MCF 10A (cell line): ENCODE results near the gene ZNF76. TPM values are rescaled to one million over a fixed set of nuclear protein-coding genes. Genes with fewer than 3 reads are reported as not detected.

Experiments used
- BruUV-seq: library from RNA; stranded (reverse); fragments of 400-500 nt; replicated peaks from 2 replicates; lab custom pipeline; 2021; lab: Mats Ljungman, UMichigan
- CTCF ChIA-PET: fragments of 300-600 bp; sonication (Branson Sonifier 250); formaldehyde crosslinking; extraction: SDS; loops from one replicate; lab custom pipeline; 2021; ENCODE audit warnings: antibody characterized with exemption, inconsistent platforms; lab: Yijun Ruan, JAX
- POLR2A ChIA-PET: fragments of 300-600, 350-650 bp; sonication (Branson Sonifier 250); formaldehyde crosslinking; extraction: SDS; loops from one replicate; lab custom pipeline; 2020; ENCODE audit warnings: antibody characterized with exemption, inconsistent platforms; lab: Yijun Ruan, JAX
- DNase-seq: peaks from one replicate; pipeline ENCODE4 v3.0.0-alpha.2; 2018; ENCODE audit not compliant: unreplicated experiment
- H3K27ac Mint-ChIP-seq: one replicate; pipeline ENCODE4 v1.8.0; 2022; ENCODE audit warnings: mild to moderate bottlenecking, low read depth, mixed read lengths; ENCODE audit not compliant: unreplicated experiment
- H3K27me3 Mint-ChIP-seq: one replicate; pipeline ENCODE4 v1.8.0; 2022; ENCODE audit warnings: mixed read lengths; ENCODE audit not compliant: insufficient read depth, unreplicated experiment
- H3K36me3 Mint-ChIP-seq: one replicate; pipeline ENCODE4 v1.8.0; 2022; ENCODE audit warnings: mild to moderate bottlenecking, moderate library complexity, mixed read lengths; ENCODE audit not compliant: insufficient read depth, unreplicated experiment
- H3K4me1 Mint-ChIP-seq: one replicate; pipeline ENCODE4 v1.8.0; 2022; ENCODE audit warnings: mixed read lengths; ENCODE audit not compliant: insufficient read depth, unreplicated experiment
- H3K4me3 Mint-ChIP-seq: one replicate; pipeline ENCODE4 v1.8.0; 2022; ENCODE audit warnings: mild to moderate bottlenecking, moderate library complexity, mixed read lengths; ENCODE audit not compliant: unreplicated experiment
- H3K9me3 Mint-ChIP-seq: one replicate; pipeline ENCODE4 v1.8.0; 2022; ENCODE audit warnings: mixed read lengths; ENCODE audit not compliant: unreplicated experiment
- intact Hi-C: fragments of 100-400 bp; cut with micrococcal nuclease; formaldehyde crosslinking; loops from 2 replicates; pipeline ENCODE4 v1.14.1; 2022
- total RNA-seq: library from RNA; stranded (reverse); gene quantifications from 2 replicates; pipeline ENCODE4 v1.2.3, GENCODE V29; 2022
- TF ChIP-seq, protein P1 (sequence below): fragments of 200-600 bp; IDR thresholded peaks from one replicate; pipeline ENCODE4 v1.8.0; 2022; ENCODE audit warnings: antibody characterized with exemption, mild to moderate bottlenecking; ENCODE audit not compliant: unreplicated experiment

ZNF76 gene
- total RNA-seq, 1 experiment from 2014 or later = 28.0 TPM

DNA sequence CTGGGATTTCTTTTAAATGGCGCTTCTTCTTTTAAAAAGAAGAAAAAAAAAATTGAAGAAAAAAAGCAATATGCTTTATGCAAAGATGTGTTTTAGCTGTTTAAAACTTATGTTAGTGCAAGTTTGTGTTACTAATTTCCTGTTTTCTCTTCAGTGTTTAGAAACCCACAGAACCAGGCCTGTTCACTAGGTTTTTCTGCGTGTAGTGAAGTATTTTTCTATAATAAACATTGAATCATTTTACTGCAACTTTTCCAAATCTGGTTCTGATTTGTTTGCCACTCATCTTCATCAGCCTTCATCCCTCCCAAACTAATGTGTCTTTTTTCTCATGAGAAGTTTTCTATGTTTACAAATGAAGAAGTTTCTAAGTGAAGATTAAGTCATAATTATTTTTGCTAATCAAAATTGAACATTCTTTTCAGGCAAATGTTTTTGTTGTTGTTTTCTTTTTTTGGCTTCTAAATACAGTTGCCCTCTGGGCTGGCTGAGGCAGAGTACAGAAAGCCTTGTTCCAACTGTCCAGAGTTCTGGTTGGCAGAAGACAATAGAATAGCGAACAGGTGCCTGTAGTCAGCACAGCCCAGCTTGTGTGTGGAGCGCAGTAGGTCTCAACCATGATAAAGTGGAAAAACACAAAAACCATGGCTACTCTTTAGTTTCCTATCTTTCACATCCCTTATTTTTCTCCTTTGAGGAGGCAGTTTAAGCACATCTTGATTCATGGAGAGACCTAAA, 14.5 kb downstream of the ZNF76 start:
- TF ChIP-seq, protein P1, sequence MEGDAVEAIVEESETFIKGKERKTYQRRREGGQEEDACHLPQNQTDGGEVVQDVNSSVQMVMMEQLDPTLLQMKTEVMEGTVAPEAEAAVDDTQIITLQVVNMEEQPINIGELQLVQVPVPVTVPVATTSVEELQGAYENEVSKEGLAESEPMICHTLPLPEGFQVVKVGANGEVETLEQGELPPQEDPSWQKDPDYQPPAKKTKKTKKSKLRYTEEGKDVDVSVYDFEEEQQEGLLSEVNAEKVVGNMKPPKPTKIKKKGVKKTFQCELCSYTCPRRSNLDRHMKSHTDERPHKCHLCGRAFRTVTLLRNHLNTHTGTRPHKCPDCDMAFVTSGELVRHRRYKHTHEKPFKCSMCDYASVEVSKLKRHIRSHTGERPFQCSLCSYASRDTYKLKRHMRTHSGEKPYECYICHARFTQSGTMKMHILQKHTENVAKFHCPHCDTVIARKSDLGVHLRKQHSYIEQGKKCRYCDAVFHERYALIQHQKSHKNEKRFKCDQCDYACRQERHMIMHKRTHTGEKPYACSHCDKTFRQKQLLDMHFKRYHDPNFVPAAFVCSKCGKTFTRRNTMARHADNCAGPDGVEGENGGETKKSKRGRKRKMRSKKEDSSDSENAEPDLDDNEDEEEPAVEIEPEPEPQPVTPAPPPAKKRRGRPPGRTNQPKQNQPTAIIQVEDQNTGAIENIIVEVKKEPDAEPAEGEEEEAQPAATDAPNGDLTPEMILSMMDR = no peak
- no peaks in the 10 kb centered on the region for H3K27me3 Mint-ChIP-seq
- peaks cover 5% of the 10 kb centered on the region for H3K4me1 Mint-ChIP-seq
- H3K27ac Mint-ChIP-seq = no peak overlapping the region
- POLR2A ChIA-PET = no interaction called here
- intact Hi-C loops = no loop called here
- no peak overlapping the region for H3K4me3 Mint-ChIP-seq
- H3K9me3 Mint-ChIP-seq = no peaks in the 10 kb centered on the region
- CTCF ChIA-PET = interaction anchor here (1.3 kb wide), 1 partner anchor 128 kb away, joined by 3 read pairs; no protein-coding TSS in a partner anchor
- DNase-seq = no peak
- no peaks in the 10 kb centered on the region for H3K36me3 Mint-ChIP-seq
- BruUV-seq = no TSS peak

DNA sequence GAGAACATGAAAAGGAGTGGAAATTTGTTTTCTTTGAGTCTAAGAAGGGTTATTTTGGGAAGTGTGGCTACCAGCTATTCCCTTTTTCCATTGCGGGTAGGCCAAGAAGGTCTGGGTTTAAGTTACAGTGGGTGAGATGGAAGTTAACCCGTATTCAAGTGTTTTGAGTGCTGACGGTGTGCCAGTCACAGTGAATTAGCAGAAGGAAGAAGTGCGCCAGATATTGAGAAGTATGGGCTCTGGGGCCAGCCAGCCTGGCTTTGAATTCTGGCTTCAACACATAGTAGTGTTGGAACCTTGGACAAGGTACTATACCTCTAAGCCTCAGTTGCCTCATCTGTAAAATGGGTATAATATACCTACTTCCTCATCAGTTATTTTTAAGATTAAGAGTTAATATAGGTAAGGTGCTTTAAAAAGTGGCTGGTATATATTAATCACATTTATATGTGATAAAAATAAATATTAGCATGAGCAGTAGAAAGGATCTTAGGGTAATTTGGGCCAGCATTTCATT, 16.3 kb downstream of the ZNF76 start:
- Mint-ChIP-seq H3K27ac (no peak overlapping the region), H3K4me3 (no peak overlapping the region), H3K4me1 (peaks cover 5% of the 10 kb centered on the region), H3K27me3 (no peaks in the 10 kb centered on the region), H3K9me3 (no peaks in the 10 kb centered on the region), H3K36me3 (no peaks in the 10 kb centered on the region)
- intact Hi-C loops = no loop called here
- CTCF ChIA-PET = interaction anchor here (0.7 kb wide), 1 partner anchor 18 kb away, joined by 3 read pairs; no protein-coding TSS in a partner anchor
- DNase-seq = no peak
- POLR2A ChIA-PET = no interaction called here
- no TSS peak for BruUV-seq
- TF ChIP-seq, protein P1 = no peak

DNA sequence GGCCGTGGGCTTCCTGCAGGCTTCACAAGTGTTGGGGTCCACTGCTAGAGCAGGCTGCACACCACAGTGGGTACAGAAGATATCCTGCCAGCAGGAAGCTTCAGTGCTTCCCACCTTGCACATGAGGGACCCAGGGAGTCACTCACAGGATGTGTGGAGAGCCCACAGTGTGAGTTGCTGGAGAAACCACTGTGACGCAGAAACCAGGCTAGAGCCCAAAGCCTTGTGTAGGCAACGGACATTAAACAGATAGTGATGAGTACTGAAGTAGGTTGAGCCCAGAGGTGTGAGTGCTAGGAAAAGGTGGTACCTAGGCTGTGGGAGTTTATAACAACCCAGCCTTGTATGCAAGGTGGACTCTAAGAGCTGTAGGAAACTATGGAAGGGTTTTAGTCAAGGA, 19.2 kb downstream of the ZNF76 start:
- TF ChIP-seq, protein P1 = no peak
- peaks cover 5% of the 10 kb centered on the region for H3K4me1 Mint-ChIP-seq
- ChIA-PET CTCF (interaction anchor here (0.7 to 2.1 kb wide), 3 partner anchors 15 to 978 kb away, joined by 3 to 7 read pairs (median 3); no protein-coding TSS in a partner anchor), POLR2A (no interaction called here)
- BruUV-seq = no TSS peak
- no peak overlapping the region for H3K4me3 Mint-ChIP-seq
- DNase-seq = no peak
- intact Hi-C loops = no loop called here
- no peak overlapping the region for H3K27ac Mint-ChIP-seq
- no peaks in the 10 kb centered on the region for H3K27me3 Mint-ChIP-seq
- H3K36me3 Mint-ChIP-seq = peaks cover 14% of the 10 kb centered on the region
- no peaks in the 10 kb centered on the region for H3K9me3 Mint-ChIP-seq

DNA sequence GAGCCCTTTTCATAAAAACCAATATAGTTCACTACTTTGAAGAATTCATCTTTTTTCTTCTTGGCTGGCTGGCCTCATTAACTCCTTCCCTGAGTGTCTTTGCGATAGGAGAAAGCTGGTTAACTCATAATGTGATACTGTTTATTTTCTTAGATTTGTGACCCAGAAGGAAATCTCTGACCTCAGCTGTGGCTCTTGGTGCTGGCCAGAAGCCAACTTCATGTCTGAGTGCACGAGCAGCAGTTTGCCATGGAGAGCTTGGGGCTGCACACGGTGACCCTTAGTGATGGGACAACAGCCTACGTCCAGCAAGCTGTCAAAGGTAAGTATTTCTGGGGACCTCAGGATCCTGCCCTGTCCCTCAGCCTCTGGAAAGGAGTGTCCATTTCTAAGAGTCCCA, 21.4 kb downstream of the ZNF76 start:
- Mint-ChIP-seq H3K27me3 (no peaks in the 10 kb centered on the region), H3K27ac (no peak overlapping the region), H3K36me3 (peaks cover 30% of the 10 kb centered on the region), H3K4me1 (no peaks in the 10 kb centered on the region), H3K9me3 (no peaks in the 10 kb centered on the region), H3K4me3 (no peak overlapping the region)
- BruUV-seq = no TSS peak
- TF ChIP-seq, protein P1 = no peak
- POLR2A ChIA-PET = interaction anchor here (1.2 kb wide), 1 partner anchor 10 kb away, joined by 3 read pairs; no protein-coding TSS in a partner anchor
- DNase-seq = no peak
- intact Hi-C loops = no loop called here
- CTCF ChIA-PET = no interaction called here
